Vagina (tissue), 2 donors: ENCODE data around the gene GPR15. TPM values are rescaled to one million over a fixed set of nuclear protein-coding genes. Genes with fewer than 3 reads are reported as not detected.

Source experiments
- DNase-seq, 2 donors: peaks; one replicate each; pipeline ENCODE4 v3.0.0-alpha.2; 2017; ENCODE audit errors: extremely low spot score in 2 of 2
- H3K27ac ChIP-seq: fragments of 200-600 bp; sonication (generic); one replicate; pipeline ENCODE4 v1.5.1; 2019
- H3K27me3 ChIP-seq: fragments of 200-600 bp; sonication (generic); one replicate; pipeline ENCODE4 v1.5.1; 2019
- H3K36me3 ChIP-seq, 2 donors: fragments of 200-600 bp; sonication (generic); one replicate each; pipeline ENCODE4 v1.5.1; 2017 to 2019
- H3K4me1 ChIP-seq: fragments of 200-600 bp; sonication (generic); one replicate; pipeline ENCODE4 v1.5.1; 2019
- H3K4me3 ChIP-seq, 2 donors: fragments of 200-600 bp; sonication (generic); 1 replicate in 1 of 2; 2 replicates in 1 of 2; pipeline ENCODE4 v1.5.1; 2016 to 2019
- H3K9me3 ChIP-seq: fragments of 200-600 bp; sonication (generic); one replicate; pipeline ENCODE4 v1.5.1; 2019
- POLR2A ChIP-seq, 2 donors: fragments of 450-650 bp; IDR thresholded peaks; one replicate each; pipeline ENCODE4 v1.6.1; 2017; ENCODE audit warnings: antibody characterized with exemption in 2 of 2, mild to moderate bottlenecking in 2 of 2, moderate library complexity in 2 of 2
- POLR2AphosphoS5 ChIP-seq, 2 donors: sonication (generic); formaldehyde crosslinking; IDR thresholded peaks; one replicate each; pipeline ENCODE4 v1.9.0; 2017; ENCODE audit warnings: antibody characterized with exemption in 2 of 2, mild to moderate bottlenecking in 2 of 2, low read depth in 1 of 2; ENCODE audit not compliant: insufficient read depth in 1 of 2
- intact Hi-C: fragments of 100-400 bp; cut with DNase I; formaldehyde crosslinking; loops from one replicate; pipeline ENCODE4 v1.15.1; 2023
- total RNA-seq: library from RNA; depleted of rRNA; stranded (reverse); fragments of >200 nt; gene quantifications from one replicate; pipeline ENCODE4 v1.2.3, GENCODE V29; 2016
- TF ChIP-seq, protein P1 (sequence below), 3 experiments: fragments of 450-650 bp in 2 of 3; fragments of 200-600 bp in 1 of 3; sonication (generic) in 1 of 3; IDR thresholded peaks; one replicate each; pipeline ENCODE4 v1.5.1; 2017 to 2019; ENCODE audit warnings: antibody characterized with exemption in 3 of 3, mild to moderate bottlenecking in 2 of 3, moderate library complexity in 2 of 3

The GPR15 gene
- total RNA-seq, 1 donor from 2014 or later: 1.2 TPM

DNA sequence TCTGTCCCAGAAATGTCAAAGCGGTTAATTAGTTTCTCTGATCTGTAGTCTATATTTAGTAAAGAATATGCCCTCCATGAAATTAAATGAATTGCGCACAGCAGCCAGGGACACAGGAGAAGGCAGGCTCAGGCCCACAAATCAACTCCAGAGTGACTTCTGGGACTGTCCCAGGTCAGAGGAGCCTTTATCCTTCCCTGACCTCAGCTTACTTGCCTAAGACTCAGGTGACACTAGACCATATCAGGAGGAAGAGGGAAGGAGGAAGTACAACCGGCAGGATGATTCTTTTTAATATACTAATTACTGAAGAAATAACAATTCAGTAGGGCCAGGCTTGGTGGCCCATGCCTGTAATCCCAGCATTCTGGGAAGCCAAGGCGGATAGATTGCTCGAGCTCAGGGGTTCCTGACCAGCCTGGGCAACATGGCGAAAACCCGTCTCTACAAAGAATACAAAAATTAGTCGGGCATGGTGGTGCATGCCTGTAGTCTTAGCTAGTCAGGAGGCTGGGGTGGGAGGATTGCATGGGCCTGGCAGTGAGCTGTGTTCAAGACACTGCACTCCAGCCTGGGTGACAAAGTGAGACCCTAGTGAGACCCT, 1.8 kb upstream of the GPR15 start:
- Histone ChIP-seq H3K36me3 (no peaks in the 10 kb centered on the region), H3K4me1 (no peaks in the 10 kb centered on the region), H3K4me3 (no peak overlapping the region), H3K9me3 (no peaks in the 10 kb centered on the region), H3K27me3 (no peaks in the 10 kb centered on the region), H3K27ac (no peak overlapping the region)
- DNase-seq: no peak
- TF ChIP-seq, protein P1, sequence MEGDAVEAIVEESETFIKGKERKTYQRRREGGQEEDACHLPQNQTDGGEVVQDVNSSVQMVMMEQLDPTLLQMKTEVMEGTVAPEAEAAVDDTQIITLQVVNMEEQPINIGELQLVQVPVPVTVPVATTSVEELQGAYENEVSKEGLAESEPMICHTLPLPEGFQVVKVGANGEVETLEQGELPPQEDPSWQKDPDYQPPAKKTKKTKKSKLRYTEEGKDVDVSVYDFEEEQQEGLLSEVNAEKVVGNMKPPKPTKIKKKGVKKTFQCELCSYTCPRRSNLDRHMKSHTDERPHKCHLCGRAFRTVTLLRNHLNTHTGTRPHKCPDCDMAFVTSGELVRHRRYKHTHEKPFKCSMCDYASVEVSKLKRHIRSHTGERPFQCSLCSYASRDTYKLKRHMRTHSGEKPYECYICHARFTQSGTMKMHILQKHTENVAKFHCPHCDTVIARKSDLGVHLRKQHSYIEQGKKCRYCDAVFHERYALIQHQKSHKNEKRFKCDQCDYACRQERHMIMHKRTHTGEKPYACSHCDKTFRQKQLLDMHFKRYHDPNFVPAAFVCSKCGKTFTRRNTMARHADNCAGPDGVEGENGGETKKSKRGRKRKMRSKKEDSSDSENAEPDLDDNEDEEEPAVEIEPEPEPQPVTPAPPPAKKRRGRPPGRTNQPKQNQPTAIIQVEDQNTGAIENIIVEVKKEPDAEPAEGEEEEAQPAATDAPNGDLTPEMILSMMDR (IDR thresholded peaks at IDR 0.05): no peak
- TF ChIP-seq POLR2A (IDR thresholded peaks at IDR 0.05) (no peak), POLR2AphosphoS5 (IDR thresholded peaks at IDR 0.05; ENCODE audit: insufficient read depth in 1 of 2, low read depth in 1 of 2) (no peak)
- intact Hi-C loops: loop anchor here (5.0 kb wide), 1 partner anchor 62 kb away; the partner anchor contains the start of gene CPOX

DNA sequence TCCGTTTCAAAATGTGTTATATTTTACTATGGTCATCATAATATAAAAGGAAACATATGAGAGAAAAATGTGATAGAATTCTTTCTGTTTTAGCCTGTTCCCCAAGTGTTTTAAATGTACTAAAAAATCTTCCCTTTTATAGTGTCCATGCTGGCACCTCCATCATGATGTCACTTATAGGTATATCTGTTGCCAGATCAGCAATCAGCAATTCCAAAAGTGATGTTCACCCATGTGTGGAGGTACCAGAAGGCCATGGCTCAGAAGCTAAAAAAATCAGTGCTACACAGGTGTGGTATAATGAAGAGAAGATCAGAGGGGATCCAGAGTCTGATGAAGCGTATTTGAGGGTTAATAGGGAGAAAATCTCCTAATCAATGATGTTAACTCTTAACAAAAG, 1.1 kb upstream of the GPR15 start:
- DNase-seq: no peak
- Histone ChIP-seq H3K27me3 (no peaks in the 10 kb centered on the region), H3K4me3 (no peak overlapping the region), H3K4me1 (no peaks in the 10 kb centered on the region), H3K9me3 (no peaks in the 10 kb centered on the region), H3K27ac (no peak overlapping the region), H3K36me3 (no peaks in the 10 kb centered on the region)
- TF ChIP-seq, protein P1 (IDR thresholded peaks at IDR 0.05): no peak
- TF ChIP-seq POLR2AphosphoS5 (IDR thresholded peaks at IDR 0.05; ENCODE audit: insufficient read depth in 1 of 2, low read depth in 1 of 2): no peak
- no peak for TF ChIP-seq POLR2A (IDR thresholded peaks at IDR 0.05)
- intact Hi-C loops: no loop called here

DNA sequence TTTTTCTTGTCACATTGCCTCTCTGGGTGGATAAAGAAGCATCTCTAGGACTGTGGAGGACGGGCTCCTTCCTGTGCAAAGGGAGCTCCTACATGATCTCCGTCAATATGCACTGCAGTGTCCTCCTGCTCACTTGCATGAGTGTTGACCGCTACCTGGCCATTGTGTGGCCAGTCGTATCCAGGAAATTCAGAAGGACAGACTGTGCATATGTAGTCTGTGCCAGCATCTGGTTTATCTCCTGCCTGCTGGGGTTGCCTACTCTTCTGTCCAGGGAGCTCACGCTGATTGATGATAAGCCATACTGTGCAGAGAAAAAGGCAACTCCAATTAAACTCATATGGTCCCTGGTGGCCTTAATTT, 478 bp downstream of the GPR15 start:
- H3K4me3 ChIP-seq: peak overlapping the region in 1 of 2 donors; percentile 19

DNA sequence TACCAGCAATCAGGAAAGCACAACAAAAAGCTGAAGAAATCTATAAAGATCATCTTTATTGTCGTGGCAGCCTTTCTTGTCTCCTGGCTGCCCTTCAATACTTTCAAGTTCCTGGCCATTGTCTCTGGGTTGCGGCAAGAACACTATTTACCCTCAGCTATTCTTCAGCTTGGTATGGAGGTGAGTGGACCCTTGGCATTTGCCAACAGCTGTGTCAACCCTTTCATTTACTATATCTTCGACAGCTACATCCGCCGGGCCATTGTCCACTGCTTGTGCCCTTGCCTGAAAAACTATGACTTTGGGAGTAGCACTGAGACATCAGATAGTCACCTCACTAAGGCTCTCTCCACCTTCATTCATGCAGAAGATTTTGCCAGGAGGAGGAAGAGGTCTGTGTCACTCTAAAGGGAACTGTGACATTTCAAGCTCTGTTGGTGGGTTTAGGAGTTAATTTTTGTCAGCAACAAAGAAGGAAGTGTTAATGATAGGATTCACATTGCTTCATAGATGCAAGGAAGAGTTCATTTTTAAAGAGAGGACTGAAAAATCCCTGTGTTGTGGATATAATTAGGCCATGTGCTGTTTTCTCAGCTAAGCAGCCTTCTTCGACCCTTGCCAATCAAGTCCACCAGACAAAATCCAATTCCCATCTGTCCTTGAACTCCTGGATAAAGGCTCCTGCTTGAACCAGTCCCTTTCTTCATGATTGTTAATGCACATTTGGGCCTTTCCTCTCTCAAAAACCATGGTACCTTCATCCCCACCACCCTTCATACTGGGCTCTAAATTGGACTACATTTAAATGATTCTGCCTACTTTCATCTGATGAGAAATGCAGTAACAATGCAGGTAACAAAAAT, 1.2 kb downstream of the GPR15 start:
- intact Hi-C loops: no loop called here
- H3K27ac ChIP-seq: no peak overlapping the region

More for the DNA sequence above, 478 bp downstream of the GPR15 start:
- Histone ChIP-seq H3K4me1 (no peaks in the 10 kb centered on the region), H3K36me3 (no peaks in the 10 kb centered on the region), H3K27me3 (no peaks in the 10 kb centered on the region), H3K9me3 (no peaks in the 10 kb centered on the region), H3K27ac (no peak overlapping the region)
- intact Hi-C loops: no loop called here
- DNase-seq: no peak
- TF ChIP-seq, protein P1 (IDR thresholded peaks at IDR 0.05): no peak
- TF ChIP-seq POLR2A (IDR thresholded peaks at IDR 0.05) (no peak), POLR2AphosphoS5 (IDR thresholded peaks at IDR 0.05; ENCODE audit: insufficient read depth in 1 of 2, low read depth in 1 of 2) (no peak)

More for the DNA sequence above, 1.2 kb downstream of the GPR15 start:
- H3K4me1 ChIP-seq: no peaks in the 10 kb centered on the region
- no peaks in the 10 kb centered on the region for H3K9me3 ChIP-seq
- no peaks in the 10 kb centered on the region for H3K36me3 ChIP-seq
- DNase-seq: no peak
- peak overlapping the region in 1 of 2 donors; percentile 19 for H3K4me3 ChIP-seq
- H3K27me3 ChIP-seq: no peaks in the 10 kb centered on the region
- TF ChIP-seq POLR2A (IDR thresholded peaks at IDR 0.05) (no peak), POLR2AphosphoS5 (IDR thresholded peaks at IDR 0.05; ENCODE audit: insufficient read depth in 1 of 2, low read depth in 1 of 2) (no peak)
- TF ChIP-seq, protein P1 (IDR thresholded peaks at IDR 0.05): no peak
